HepG2 (cell line): ENCODE data around the gene ALOXE3. TPM values are rescaled to one million over a fixed set of nuclear protein-coding genes. Genes with fewer than 3 reads are reported as not detected.

Experiments
- ARID5B ChIP-seq: IDR thresholded peaks from 2 replicates; pipeline ENCODE4 v1.4.0; 2020; ENCODE audit warnings: mild to moderate bottlenecking, missing genetic modification reagents
- EED ChIP-seq: sonication (generic); formaldehyde crosslinking; IDR thresholded peaks from 2 replicates; pipeline ENCODE4 v1.5.0; 2020; ENCODE audit warnings: mild to moderate bottlenecking, missing genetic modification reagents
- HDAC1 ChIP-seq: sonication (generic); formaldehyde crosslinking; IDR thresholded peaks from 2 replicates; pipeline ENCODE4 v1.5.1; 2020; ENCODE audit warnings: mild to moderate bottlenecking, missing genetic modification reagents
- IRF2 ChIP-seq: IDR thresholded peaks from 2 replicates; pipeline ENCODE4 v1.6.1; 2018; ENCODE audit warnings: missing genetic modification reagents, missing compliant biosample characterization
- MAFK ChIP-seq, 2 experiments: IDR thresholded peaks in 1 of 2; conservative IDR thresholded peaks in 1 of 2; 2 replicates each; pipeline ENCODE4 v1.6.1; 2011; ENCODE audit warnings: improper control_type of control experiment in 2 of 2, low read length in 2 of 2
- PCBP1 ChIP-seq: fragments of 200-400 bp; formaldehyde crosslinking; IDR thresholded peaks from 2 replicates; pipeline ENCODE4 v1.6.1; 2017; ENCODE audit warnings: mild to moderate bottlenecking, low read depth, low read length, borderline replicate concordance
- PHF21A ChIP-seq: sonication (generic); formaldehyde crosslinking; IDR thresholded peaks from 2 replicates; pipeline ENCODE4 v1.5.0; 2020; ENCODE audit warnings: mild to moderate bottlenecking, missing genetic modification reagents
- SOX6 ChIP-seq, 2 experiments: fragments of 450-650 bp in 1 of 2; sonication (generic) in 1 of 2; formaldehyde crosslinking in 1 of 2; IDR thresholded peaks; 2 replicates each; pipeline versions ENCODE4 v1.4.0 to v1.6.1; 2017 to 2020; ENCODE audit warnings: antibody characterized with exemption in 1 of 2, mild to moderate bottlenecking in 1 of 2, missing genetic modification reagents in 1 of 2
- SRSF1 ChIP-seq: fragments of 200-400 bp; formaldehyde crosslinking; optimal IDR thresholded peaks from 2 replicates; pipeline ENCODE3; 2017; ENCODE audit warnings: mild to moderate bottlenecking, low read depth, low read length, moderate library complexity
- ZIK1 ChIP-seq: sonication (generic); formaldehyde crosslinking; IDR thresholded peaks from 2 replicates; pipeline ENCODE4 v1.5.0; 2020; ENCODE audit warnings: mild to moderate bottlenecking, low read depth, missing genetic modification reagents, borderline replicate concordance
- ZNF275 ChIP-seq: sonication (generic); formaldehyde crosslinking; IDR thresholded peaks from 2 replicates; pipeline ENCODE4 v1.8.0; 2022; ENCODE audit warnings: missing genetic modification reagents, mild to moderate bottlenecking, inconsistent platforms, borderline replicate concordance
- ZNF451 ChIP-seq: sonication (generic); formaldehyde crosslinking; IDR thresholded peaks from 2 replicates; pipeline ENCODE4 v1.5.0; 2020; ENCODE audit warnings: mild to moderate bottlenecking, missing genetic modification reagents
- ZSCAN22 ChIP-seq: sonication (generic); formaldehyde crosslinking; IDR thresholded peaks from 2 replicates; pipeline ENCODE4 v1.4.0; 2020; ENCODE audit warnings: mild to moderate bottlenecking, missing genetic modification reagents
- ZXDC ChIP-seq: sonication (generic); formaldehyde crosslinking; IDR thresholded peaks from 2 replicates; pipeline ENCODE4 v1.5.0; 2020; ENCODE audit warnings: mild to moderate bottlenecking, missing genetic modification reagents
- polyA plus RNA-seq, 8 experiments: library from polyadenylated mRNA; depleted of rRNA in 3 of 8; stranded (reverse) in 7 of 8; unstranded in 1 of 8; fragments of >200 nt; fragmentation: Illumina TruSeq in 4 of 8; extraction: Trizol in 4 of 8; gene quantifications; 2 replicates each; pipeline versions ENCODE4 v1.2.1 to v1.2.3, GENCODE V29; 2011 to 2016; ENCODE audit warnings: low read depth in 4 of 8, missing spikeins in 1 of 8, mixed read lengths in 1 of 8; ENCODE audit not compliant: insufficient read depth in 1 of 8
- total RNA-seq, 5 experiments: library from RNA; depleted of rRNA; stranded (reverse); fragments of >200 nt; fragmentation: Illumina TruSeq; extraction: Trizol; gene quantifications; 2 replicates each; pipeline ENCODE4 v1.2.3, GENCODE V29; 2016; ENCODE audit warnings: low read depth in 1 of 5
- TF ChIP-seq, protein P1 (sequence below): sonication (generic); formaldehyde crosslinking; IDR thresholded peaks from 2 replicates; pipeline ENCODE4 v1.4.0; 2020; ENCODE audit warnings: missing genetic modification reagents

The ALOXE3 gene
- total and polyA plus RNA-seq, 2 of the 13 experiments (the other 11 are each of a cell fraction or from before 2014, with no cell fraction given) = 0.07 TPM; not detected in 1

DNA sequence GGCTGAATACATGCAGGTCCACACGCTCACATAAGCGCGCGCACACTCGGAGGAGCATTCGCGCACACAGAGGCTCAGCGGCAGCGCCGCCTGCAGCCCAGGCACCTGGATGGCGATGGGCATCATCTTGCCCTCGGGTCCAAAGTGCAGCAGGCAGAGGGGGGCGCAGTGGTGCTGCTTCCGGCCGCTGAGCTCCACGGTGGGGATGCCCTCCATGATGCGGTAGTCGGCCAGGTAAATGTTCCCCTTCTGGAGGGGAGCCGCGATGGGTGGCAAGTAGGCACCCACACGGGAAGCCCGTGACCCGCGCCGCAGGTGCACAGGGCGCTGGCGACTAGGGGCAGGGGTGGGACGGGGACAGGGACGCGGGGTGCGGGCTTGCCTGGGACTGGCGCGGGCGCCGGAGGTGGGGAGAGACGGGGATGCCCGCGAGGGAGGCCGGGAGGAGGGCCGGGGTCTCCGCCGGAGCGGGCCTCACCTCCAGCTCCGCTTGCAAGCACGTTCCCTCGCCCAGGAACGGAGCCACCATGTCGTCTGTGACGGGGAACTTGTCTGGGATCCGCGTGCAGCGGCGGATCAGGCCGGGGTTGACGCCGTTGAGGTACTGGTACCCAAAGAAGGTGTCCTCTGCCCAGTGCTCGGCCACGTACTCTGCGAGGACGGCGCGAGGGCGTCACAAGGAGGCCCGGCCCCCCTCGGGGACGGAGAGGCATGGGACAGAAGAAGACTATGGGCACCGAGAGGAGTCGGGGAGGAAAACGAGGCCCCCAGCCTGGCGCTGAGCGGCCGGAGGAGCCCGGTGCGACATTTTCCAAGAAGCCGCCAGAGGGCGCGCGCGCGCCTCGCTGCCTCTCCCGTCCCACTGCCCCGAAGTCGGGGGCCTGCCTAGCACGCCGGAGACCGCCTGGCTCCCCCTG lies 38.8 kb downstream of the ALOXE3 start (continued):
- TF ChIP-seq ZNF275 (CRISPR knock-in tag) (no peak), ARID5B (CRISPR knock-in tag) (peak; percentile 45), IRF2 (CRISPR knock-in tag) (0 out of 2 replicates have a peak, but pooled peaks have one; percentile 22), ZNF451 (no peak), HDAC1 (CRISPR knock-in tag) (peak; percentile 78), MAFK (conservative IDR thresholded peaks at IDR 0.05 in 1 of 2, IDR thresholded peaks at IDR 0.05 in 1 of 2; ENCODE audit: low read length in 2 of 2) (no peak), EED (CRISPR knock-in tag) (no peak), ZSCAN22 (CRISPR knock-in tag) (no peak), ZXDC (CRISPR knock-in tag) (no peak), ZIK1 (CRISPR knock-in tag) (0 out of 2 replicates have a peak, but pooled peaks have one; percentile 69), SOX6 (IDR thresholded peaks at IDR 0.05) (no peak), SOX6 (CRISPR knock-in tag; IDR thresholded peaks at IDR 0.05) (peak; percentile 38; the same call in 1 of the 2 replicates), SRSF1 (no peak), PCBP1 (0 out of 2 replicates have a peak, but pooled peaks have one; percentile 58), PHF21A (0 out of 2 replicates have a peak, but pooled peaks have one; percentile 13)
- TF ChIP-seq, protein P1, sequence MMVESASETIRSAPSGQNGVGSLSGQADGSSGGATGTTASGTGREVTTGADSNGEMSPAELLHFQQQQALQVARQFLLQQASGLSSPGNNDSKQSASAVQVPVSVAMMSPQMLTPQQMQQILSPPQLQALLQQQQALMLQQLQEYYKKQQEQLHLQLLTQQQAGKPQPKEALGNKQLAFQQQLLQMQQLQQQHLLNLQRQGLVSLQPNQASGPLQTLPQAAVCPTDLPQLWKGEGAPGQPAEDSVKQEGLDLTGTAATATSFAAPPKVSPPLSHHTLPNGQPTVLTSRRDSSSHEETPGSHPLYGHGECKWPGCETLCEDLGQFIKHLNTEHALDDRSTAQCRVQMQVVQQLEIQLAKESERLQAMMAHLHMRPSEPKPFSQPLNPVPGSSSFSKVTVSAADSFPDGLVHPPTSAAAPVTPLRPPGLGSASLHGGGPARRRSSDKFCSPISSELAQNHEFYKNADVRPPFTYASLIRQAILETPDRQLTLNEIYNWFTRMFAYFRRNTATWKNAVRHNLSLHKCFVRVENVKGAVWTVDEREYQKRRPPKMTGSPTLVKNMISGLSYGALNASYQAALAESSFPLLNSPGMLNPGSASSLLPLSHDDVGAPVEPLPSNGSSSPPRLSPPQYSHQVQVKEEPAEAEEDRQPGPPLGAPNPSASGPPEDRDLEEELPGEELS (CRISPR knock-in tag) = no peak
